Astrocyte (in vitro differentiated cells and primary cell): ENCODE data around the gene PAFAH1B2.

Experiments
- EZH2 ChIP-seq: IDR thresholded peaks from 2 replicates; pipeline ENCODE4 v1.6.1; 2012; ENCODE audit warnings: mild to moderate bottlenecking, low read length, inconsistent platforms; ENCODE audit not compliant: insufficient read depth
- TF ChIP-seq, protein P1 (sequence below): IDR thresholded peaks from 2 replicates; pipeline ENCODE4 v1.5.1; 2011; ENCODE audit warnings: low read depth, mild to moderate bottlenecking, inconsistent platforms, low read length, moderate library complexity; ENCODE audit not compliant: insufficient read depth

DNA sequence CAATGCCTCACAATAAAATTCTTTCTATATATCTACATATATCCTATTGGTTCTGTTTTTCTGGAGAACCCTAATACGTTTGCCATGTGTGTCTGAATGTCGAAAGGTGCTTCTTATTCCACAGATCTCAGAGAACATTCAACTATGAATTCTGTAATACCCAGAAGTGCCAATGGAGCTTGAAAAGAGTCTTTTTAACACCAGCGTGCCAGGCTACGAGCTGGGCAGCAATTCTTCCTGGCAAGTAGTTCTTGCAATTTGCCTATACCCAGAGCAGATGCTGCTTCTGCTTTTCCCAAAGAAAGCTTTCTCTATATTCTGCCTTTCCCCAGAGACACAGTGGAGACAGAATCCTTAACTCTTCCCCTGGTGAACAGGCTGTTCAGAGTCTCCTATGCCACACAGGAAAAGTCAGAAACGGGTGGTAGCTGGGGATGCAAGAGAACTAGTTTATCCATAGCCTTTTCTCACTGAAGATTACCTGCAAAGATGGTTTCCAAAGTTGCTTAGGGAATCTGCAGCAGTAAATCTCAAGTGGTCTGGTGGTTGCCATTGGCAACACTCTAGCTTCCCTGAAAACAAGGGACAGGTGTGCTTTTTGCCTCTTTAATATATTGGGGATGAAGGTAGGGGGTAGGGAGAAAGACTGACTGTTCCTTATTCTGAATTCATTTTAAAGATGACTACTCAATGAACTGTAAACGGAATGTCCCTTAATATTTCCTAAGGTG lies 16.8 kb upstream of the PAFAH1B2 start:
- TF ChIP-seq, protein P1, sequence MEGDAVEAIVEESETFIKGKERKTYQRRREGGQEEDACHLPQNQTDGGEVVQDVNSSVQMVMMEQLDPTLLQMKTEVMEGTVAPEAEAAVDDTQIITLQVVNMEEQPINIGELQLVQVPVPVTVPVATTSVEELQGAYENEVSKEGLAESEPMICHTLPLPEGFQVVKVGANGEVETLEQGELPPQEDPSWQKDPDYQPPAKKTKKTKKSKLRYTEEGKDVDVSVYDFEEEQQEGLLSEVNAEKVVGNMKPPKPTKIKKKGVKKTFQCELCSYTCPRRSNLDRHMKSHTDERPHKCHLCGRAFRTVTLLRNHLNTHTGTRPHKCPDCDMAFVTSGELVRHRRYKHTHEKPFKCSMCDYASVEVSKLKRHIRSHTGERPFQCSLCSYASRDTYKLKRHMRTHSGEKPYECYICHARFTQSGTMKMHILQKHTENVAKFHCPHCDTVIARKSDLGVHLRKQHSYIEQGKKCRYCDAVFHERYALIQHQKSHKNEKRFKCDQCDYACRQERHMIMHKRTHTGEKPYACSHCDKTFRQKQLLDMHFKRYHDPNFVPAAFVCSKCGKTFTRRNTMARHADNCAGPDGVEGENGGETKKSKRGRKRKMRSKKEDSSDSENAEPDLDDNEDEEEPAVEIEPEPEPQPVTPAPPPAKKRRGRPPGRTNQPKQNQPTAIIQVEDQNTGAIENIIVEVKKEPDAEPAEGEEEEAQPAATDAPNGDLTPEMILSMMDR, result no peak
- TF ChIP-seq EZH2, result no peak
